GM21515 (cell line): ENCODE measurements around the gene YTHDF1.

ENCODE experiments used
- ATAC-seq: cut with Tn5 transposase; IDR thresholded peaks from one replicate; pipeline ENCODE4 v1.9.1; 2021; ENCODE audit not compliant: unreplicated experiment

Gene YTHDF1

DNA sequence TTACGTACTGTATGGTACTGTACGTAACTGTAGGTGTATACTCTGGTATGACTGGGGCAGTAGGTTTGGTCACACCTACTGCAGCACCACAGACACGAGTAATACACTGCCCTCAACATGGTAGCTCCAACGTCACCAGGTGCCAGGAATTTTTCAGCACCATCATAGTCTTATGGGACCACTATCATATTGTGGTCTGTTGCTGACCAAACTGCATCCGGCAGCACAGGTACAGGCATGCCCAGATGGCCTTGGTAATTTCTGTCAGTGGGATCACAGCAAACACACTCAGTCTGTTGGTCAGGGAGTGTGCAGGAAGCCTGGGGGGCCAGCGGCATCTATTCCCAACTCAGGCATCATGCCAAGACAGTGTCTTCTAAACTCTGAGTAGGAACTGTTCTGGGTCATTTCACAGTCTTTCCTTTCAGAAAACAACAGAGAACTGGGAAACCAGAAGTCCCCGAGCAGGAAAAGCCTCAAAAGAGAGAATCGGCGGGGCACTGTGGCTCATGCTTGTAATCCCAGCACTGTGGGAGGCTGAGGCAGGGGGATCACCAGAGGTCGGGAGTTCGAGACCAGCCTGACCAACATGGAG, 5.8 kb downstream of the YTHDF1 start:
- no peak for ATAC-seq

DNA sequence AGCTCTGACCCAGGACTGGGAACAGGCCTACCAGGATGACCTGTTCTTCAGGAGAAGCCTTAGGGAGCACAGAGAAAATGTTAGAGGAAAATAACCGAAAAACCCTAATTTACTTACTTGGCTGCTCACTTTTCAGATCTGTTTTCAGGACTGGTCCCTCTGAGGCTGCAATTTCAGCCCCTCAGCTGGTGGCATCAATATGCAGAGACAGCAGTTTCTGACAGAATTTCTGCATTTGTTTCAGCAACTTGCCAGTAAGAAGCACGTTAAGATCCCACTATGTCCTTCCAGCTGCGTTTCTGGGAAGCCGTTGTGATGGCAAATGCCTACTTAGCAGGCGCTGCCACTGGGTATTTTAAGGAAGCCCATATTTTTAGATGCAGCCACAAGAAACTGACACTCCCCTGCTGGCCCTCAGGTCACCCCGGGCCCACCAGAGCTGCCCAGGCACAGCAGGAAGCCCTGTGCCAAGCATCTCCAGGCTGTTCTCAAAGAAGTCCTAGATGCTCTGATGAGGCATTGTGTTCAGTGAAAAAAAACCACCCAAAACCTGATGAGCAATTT, 7.5 kb downstream of the YTHDF1 start:
- no peak for ATAC-seq

DNA sequence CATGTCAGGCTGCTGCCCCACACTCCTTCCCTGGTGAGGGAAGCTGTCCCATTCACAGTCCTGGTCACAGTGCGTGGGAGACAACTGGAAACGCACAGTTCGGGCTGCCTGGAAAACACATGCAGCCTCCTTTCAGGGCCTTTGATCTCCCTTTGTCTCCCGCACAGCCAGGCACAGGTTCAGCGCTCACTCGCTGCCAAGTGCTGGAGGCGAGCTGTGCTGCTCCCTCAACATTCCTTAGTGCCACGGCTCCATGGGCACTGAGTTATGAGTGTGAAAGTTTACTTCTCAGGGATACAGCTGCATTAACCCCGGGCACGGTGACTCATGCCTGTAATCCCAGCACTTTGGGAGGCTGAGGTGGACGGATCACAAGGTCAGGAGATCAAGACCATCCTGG, 9.1 kb downstream of the YTHDF1 start:
- no peak for ATAC-seq

DNA sequence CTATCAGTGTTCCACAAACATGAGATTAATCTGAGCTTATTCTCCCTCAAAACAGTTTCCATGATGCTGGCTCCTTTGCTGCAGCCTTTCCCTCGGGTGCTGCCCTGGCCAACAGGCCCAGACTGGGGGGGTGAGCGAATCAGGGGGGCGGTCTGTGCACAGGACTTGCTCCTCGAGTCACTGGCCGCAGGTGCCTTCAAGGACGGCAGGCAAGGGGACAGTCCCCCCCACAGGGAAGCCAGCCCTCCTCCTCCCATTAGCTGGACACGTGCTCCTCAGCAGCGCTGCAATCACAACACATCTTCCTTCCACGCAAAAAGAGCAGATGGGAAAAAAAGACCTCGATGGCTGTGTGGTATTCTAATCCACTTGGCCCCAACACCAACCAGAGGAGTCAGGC, 10.0 kb downstream of the YTHDF1 start:
- ATAC-seq: no peak

DNA sequence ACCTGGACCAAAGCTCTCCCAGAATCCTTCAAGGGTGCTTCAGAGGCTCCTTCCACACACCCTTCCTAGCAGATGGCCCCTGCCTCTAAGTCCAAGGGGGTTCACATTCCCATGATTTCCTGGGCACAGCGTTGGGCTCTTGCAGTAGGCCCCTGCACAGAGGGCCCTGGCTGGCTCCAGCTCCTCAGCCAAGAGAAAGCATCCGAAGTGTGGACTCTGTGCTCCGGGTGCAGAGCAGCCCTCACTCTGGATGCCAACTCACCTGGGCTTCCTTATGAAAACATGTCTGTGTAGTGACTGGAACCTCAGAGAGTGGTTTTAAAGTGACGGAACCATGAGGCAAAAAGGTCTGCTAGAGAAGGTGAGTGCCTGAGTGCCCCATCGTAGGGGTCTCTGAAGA, 11.6 kb downstream of the YTHDF1 start:
- ATAC-seq: no peak

DNA sequence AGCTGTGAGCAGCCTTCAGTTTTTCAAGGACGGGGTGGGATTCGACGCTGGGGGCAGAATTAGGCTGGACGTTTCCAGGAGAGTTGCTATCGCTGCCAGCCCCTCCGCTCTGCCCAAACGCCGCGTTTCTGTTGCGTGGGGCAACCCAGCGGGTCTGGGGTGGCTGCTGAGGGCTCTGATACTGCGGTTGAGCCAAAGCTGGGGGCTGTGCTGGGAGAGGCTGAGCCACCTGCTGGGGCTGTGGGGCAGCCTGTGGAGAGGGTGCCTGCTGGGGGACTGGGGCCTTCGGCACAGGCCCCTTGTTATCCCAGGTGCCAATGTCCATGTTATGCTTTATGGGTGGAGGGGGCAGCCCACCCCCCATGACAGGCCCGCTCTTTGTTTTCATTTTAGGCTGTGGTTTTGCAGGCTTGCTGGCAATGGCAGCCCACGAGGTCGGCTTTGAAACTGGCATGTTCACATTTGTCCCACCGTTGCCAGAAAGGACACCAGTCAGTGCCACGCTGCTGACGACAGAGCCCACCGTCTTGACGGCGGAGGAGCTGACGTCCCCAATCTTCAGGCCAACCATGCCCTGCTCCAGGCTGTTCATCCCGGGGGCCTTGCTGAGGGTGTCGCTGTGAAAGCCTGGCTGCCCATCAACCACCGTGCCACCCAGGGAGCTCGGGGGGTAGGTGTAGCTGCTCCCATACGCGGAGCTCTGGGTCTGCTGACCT, 13.0 kb downstream of the YTHDF1 start:
- ATAC-seq: no peak

DNA sequence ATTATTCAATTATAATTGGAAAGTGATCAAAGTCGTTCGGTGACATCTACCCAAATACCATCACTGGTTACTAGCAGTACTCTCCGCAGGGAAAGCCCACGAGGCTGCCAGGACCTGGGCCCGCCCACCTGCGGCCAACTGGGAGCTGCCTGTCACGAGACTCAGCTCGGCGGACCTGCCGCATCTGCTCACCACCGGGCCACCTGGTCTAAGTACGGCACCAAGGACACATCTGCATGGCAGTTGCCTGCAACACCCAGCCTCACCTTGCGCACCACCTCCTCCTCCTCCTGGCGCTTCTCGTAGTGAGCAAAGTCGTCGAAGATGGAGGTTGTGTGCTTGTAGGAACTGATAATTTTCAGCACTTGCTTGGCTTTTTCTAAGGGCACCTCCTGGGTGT, 13.9 kb downstream of the YTHDF1 start:
- no peak for ATAC-seq

DNA sequence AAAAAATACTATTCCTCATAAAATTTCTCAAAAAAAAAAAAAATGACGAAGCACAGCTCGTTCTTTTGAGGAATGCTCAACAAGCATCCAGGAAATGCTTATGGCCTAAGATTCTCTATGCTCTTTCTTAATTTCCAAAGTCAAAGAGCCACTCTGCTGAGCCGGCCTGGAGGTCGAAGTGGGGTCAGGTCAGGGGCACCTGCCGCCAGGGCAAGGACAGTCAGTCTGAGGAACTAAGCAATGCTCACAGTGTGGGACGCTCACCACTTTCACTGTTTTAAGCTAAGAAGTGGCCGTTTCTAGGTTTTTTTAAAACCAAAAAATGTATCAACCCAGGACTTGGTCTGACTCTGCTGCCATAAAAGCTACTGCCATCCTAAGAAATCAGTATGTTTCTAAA, 17.3 kb downstream of the YTHDF1 start:
- ATAC-seq: no peak

DNA sequence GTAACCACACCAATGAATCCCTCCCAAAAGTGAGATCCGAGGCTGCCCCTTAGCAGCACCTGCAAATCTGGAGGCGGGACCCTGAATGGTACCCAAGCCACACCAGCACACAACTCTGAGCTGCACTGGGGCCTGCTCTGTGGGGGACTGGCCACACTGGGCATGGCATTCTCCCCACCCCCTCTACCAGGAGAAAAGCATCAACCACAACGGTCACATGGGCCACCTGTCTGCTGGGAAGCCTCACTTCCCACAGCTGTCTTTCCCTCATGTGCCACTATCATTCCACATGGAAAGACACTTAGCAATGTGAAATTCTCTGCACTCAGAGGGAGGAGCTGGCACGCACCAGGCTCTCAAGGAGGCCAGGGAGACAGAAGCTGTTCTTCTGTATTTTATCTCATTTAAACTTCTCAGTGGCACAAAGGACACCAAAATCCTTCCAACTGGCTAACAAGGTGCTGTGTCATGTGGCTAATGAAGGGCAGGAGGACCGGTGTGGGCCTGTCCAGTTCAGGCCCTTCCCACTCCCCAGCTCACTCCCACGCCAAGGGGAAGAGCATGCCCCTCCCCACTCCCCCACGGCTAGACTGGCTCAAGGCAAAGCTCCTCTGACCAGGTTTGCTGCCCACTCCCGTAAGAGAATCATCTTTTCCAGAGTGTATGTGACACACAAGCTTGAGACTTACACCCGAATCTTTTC, 19.0 kb downstream of the YTHDF1 start:
- no peak for ATAC-seq

DNA sequence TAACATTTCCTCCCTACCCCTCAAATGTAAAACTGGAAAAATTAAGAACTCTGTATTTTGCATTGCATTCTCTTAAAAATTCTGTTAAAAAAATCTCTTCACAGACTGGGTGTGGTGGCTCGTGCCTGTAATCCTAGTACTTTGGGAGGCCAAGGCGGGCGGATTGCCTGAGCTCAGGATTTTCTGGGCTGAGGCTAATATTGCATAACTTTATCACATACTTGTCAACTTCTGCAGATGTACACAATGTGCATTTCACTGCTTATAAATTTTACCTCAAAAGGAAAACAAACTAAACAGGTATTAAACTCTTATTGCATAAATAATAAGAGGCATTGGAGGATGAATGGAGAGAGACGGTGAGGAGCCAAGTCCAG, 21.1 kb downstream of the YTHDF1 start:
- no peak for ATAC-seq

DNA sequence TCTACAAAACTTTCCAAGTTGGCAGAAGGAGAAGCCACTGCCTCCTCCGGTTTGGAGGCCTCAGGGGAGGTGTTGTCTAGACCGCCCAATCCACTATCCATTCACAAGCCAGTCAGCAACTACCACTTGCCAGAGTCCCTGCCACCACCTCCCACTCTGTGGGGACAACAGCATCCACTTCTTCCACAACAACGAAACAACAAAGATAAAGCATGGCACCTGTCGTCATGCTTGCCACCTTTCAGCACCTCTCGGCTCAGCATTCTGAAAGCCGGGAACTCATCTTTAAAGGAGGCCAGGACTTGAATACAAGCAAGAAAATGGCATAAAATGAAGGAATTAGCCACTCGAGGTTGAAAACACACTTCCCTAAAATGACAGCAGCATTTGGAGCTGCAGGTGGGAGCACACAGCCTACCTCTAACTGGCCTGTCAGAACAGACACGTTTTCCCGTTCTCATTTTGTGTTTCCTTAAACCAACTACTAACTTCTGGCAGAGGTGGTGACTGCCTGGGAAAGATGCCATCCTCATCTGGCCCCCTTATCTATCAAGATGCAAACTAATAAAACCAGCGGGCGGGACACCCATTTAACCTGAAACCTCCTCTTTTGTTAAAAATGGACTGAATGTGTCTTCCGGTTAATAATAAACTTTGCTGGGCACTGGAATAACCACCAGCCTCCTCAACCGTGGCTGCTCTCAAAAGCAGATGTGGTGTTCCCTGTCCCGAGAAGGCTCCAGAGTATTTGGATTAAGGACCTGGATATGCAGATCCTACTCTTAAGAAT, 21.7 kb downstream of the YTHDF1 start:
- no peak for ATAC-seq

DNA sequence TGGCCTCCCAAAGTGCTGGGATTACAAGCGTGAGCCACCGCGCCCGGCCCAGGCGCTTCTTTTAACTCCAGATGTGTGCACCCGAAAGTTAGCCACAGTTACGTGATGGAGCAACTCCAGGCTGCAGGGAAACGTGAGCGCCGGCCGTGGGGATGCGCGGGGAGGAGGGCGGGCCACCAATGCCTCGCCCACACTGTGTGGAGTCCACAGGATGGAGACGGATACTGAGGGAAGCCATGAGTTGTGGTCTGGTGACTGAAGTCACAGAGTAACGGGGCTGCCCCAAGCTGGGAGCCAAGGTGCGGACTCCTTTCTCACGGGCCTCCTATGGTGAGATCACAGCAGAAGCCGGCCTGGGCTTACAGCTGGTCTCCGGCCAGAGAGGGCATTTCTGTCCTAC, 23.2 kb downstream of the YTHDF1 start:
- no peak for ATAC-seq

DNA sequence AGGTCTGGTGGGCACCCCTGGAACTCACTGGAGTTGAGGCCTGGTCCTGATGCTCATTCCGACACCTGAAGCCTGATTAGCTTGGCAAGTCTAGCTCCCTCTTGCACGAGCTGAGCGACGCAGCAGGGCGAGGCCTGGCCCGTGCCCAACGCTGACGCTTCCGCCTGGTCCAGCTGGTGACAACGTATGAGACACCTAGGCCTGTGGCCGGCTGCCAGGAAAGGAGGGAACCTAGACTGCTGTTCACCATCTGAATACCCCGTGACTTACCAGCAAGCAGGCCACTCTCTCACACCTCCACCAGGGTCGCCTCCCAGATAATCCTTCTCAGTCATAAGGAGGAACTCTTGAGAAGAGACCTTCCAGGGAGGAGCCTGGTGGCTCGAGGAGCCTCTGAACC, 24.5 kb downstream of the YTHDF1 start:
- no peak for ATAC-seq

DNA sequence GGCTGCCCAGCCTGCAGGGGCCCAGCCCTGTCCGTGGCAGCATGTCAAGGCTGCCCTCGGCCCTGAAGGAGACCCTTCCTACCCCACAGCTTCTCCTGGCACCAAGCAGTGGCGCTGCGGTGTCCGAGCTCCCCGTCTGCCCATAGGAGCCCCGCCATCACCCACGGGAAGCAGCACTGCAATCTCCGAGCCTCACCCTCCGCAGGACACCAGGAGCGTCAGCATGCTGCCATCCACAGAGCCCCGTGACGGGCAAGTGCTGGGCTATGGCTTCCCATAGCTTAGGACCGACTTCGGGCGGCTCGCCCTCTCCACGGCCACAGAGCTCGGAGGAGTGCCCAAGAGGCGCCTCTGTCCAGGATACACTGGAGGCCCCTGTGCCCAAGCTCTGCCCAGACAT, 25.1 kb downstream of the YTHDF1 start:
- no peak for ATAC-seq

DNA sequence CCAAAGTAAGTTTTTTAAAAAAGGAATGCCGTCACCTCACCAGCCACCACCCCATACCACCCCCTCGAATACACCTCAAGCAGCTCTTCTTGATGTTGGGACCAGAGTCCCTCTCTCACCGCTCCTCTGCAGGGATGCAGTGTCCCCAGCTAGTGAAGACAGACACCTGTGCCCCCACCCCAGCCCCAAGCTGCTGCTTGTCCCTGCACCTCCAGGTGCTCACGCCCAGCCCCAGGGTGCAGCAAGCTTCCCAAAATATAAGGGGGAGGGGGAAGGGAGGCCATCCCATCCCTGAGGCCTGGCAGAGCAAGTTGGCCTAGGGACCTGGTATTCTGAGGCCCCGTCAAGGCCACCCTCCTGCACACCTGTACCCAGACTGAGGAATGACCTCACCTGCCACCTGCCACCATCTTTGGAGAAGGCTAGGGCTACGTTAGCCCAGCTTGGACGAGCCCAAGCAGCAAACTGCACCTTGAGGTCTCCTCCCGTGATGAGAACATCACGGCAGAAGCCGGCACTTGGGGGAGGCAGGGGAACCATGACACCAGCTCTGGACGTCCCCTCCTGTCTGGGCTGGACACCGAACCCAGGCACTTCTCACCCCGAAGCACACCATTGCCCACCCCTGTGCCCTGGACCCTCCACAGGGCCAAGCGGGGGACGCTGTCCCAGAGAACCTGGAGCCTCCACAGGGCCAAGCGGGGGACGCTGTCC, 25.9 kb downstream of the YTHDF1 start:
- no peak for ATAC-seq

DNA sequence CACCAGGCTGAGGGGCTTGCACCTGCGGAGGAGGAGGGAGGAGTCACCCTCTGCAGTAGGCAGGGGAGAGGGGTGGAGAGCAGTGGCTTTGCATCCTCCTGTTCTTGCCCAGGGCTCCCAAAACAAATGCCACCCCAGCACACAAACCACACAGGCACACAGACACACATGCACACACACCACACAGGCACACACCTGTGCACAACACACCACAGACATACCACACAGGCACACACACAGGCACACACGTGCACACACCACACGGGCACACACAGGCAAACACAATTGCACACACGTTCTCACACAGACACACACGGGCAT, 26.6 kb downstream of the YTHDF1 start:
- no peak for ATAC-seq

DNA sequence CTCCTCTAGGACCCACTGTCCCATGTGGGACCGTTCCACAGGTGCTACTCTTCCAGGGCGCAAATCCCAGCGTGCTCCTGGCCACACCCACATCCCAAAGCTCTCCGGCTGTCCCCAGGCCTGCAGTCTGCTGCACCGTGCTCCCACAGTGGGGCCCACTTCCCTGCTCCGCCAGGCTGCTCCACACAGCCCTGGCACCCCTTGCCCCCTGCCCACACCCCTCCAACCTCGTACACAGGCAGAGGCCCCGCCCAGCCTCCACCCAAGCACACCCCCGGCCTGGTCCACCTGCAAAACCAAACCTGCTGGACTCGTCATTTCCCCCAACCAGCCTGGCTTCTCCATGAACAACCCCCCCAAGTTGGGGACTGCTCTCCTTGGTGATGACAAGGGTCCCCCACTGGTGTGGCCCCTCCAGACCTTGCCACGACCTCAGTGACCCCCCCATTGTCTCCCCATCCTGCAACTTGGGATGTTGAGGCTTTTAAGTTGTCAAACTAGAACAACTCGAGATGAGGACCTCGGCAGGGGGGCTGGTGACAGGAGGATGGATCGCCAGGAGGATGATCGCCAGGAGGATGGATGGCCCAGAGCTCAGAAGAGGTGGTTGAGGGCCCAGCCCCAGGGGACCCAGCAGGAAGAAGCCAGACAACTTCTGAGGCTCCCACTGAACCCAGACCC, 27.1 kb downstream of the YTHDF1 start:
- ATAC-seq: no peak

DNA sequence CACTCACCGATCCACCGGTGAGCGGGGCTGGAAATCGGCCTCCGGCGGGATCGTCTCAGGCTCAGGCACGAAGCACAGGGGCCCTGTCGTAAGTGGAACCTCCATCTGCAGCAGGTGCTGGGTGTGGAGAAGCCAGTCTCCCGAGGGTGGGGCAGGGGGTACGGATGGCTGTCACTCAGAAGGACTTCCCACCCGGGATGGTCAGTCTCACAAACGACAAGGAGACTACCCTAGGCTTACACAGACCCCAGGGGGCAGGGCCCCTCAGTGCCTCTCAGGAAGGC, 27.8 kb downstream of the YTHDF1 start:
- ATAC-seq: no peak

DNA sequence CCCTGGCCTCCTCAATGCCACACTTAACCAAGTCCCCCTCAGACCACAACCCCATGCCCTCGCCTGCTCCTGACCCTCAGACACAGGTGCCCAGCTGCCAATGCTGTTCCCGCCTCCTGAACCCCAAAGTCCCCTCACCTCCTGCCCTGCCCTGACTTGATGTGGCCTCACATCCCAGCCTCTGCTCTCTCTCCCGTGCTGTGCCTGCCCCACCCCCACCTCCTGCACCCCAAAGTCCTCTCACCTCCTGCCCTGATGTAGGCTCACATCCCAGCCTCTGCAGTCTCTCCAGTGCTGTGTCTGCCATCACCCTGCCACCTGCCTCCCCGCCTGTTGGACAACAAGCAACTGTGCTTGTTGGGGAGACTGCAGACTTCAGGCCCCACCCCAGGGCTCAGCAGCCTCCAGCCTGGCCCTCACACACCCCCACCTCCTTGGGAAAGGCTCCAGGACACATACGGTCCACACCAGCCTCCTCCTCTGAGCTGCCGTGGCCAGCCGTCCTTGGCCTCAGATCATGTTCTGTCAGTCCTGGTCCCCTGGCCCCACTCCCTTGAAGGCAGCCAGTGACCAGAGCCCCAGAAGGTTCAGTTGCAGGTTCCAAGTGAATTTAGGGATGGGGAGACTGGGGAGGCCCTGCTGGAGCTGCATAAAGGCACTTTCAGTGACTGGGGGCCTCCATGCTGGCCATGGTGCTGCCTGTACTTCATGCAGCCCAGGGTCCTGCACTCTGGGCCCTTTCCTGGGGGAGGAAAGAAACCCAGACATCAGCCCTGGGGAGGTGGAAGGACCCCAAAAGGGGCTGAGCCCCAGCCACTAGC, 28.4 kb downstream of the YTHDF1 start:
- no peak for ATAC-seq
